NCI-H748 treated with DMSO at 0.1 percent for 48 hours (cell line): ENCODE results near the gene ZG16B.

Experiments used
- DNase-seq: peaks from one replicate; lab custom pipeline; 2025; lab: John Stamatoyannopoulos, UW

ZG16B gene

DNA sequence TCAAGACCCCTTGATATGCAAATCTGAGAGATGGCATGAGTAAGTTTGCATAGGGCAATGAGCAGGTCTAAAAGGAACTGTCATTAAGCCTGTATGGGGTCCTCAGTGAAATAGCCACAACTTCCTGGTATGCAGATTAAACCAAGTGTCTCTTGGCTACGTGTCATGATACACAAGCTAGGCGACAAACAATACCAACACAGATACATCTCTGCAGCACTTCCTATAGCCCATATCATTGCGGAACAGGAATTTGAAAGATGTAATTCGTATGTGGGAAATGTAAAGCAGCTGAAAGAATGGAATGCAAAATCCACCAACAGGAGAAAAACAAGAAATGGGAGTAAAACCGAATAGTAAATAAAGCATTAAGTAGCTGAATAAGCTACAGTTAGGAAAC lies 15.0 kb downstream of the ZG16B start:
- DNase-seq = no peak

DNA sequence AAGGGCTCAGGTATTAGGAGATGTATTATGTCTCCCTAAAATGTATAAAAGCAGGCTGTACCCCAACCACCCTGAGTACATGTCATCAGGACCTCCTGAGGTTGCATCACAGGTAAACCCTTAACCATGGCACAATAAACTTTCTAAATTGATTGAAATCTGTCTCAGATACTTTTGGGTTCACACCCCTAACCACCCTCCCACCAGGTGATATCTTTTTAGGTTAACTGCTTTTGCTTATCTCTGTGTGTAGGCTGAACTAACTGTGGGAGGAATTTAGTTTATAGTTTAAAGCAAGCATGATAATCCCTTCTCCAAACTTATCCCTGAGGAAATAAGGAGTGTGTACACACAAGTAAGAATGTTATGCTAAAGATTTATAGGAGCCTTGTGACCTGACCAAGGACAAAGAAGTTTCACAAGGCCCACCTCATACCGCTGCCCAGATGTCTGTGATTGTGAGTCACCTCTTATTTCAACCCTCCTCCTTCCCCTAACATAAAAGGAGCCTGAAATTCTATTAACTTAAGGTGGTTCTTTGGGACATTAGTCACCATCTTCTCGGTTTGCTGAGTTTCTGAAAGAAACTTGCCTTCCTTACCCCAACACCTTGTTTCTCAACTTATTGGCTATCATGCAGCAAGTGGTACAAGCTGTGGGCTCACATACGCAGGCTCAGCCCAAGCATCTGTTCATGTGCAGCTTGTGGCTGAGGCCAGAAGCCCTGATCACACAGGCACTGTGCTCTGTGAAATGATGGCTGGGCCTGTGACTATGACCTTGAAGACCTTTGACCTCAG lies 16.6 kb downstream of the ZG16B start:
- DNase-seq = no peak

DNA sequence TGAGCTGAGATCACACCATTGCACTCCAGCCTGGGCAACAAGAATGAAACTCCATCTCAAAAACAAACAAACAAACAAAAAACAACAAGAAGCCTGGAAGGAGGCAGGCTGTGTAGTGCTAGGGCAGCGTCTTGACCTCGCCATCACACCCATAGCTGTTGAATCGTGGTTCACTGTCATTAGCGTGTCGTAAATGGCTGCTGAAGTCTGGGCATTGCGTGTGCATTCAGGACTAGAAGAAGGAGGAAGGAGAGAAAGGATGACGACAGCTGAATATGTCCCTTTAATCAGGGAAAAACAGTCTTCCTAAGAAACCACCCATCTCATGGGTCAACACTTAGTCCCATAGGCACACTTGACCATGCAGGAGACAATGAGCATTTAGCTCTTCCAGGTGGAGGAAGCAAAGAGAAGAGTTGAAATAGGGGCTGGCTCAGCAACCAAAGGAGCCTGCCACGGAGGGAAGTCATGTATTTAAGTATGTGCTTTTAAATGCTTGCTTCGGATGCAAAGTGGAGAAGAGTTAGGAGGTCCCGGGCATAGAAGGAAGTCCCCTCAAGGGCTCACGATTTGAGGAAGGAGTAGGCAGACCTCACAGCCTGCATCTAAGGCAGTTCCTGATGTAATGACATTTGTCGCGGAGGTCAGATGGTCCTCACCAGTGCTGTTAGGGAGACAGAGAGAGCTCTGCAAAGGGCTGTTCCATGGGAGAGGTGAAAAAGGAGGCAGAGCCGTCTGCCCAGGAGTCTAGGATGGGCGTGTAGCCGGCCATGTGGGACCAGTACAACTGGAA lies 19.0 kb downstream of the ZG16B start:
- no peak for DNase-seq

- no peak for DNase-seq
Measured at GRCh38 chr16:2852003-2852730, 22.1 kb downstream of the ZG16B start.

DNA sequence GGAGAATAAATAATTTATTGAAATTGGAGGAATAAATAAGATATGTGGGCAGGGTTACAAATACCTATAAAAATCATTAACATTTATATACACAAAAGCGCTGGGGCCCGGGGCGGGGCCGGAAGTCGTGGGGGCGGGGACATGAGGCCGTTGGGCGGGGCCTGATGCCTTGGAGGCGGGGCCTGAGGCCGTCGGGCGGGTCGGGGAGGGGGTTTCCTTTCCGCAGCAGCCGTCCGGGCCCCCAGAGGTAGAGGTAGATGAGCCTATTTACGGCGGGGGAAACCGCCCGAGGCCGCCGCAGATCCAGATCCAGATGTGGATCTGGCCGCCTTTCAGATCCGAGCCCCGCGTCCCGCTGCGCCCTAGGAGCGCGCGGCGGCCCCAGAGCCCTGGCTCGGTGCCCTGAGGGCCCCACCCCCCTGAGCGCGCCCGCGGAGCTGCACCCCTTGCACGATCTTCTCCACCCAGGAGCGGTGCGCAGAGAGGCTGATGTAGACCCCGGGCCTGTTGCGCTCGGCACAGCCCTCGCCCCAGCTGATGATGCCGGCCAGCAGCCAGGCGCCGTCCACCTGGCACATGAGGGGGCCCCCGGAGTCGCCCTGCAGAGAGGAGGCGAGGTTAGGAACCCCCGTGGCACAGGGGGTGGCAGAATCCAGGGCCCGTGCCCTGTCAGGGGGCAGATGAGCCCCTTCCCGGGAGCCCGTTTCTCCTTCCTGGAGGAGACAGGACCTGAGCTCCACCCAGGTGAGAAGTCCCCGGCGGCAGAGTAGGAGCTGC lies 22.8 kb downstream of the ZG16B start:
- no peak for DNase-seq

GRCh38 chr16:2853531-2854073 lies 23.5 kb downstream of the ZG16B start:
- DNase-seq = no peak

DNA sequence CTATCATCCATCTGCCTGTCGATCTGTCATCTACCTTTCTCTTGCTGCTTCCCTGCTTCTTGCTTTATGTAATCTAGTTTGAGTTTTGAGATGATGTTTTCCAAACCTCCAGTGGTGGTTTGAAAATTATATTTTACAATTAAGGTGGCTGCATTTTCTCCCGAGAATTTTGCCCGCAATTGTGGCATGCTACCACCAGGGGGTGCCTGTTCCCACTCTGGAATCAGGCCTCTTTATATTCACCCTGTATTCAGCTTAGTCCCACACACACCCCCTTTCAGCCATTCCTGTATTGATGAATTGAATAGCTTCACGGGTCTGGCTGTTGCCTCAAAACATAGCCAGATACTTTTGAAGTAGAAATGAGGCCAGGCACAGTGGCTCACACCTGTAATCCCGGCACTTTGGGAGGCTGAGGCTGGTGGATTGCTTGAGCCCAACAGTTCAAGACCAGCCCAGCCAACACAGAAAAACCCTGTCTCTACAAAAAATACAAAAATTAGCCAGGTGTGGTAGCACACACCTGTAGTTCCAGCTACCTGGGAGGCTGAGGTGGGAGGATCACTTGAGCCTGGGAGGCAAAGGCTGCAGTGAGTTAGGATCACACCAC lies 24.7 kb downstream of the ZG16B start:
- DNase-seq = no peak

DNA sequence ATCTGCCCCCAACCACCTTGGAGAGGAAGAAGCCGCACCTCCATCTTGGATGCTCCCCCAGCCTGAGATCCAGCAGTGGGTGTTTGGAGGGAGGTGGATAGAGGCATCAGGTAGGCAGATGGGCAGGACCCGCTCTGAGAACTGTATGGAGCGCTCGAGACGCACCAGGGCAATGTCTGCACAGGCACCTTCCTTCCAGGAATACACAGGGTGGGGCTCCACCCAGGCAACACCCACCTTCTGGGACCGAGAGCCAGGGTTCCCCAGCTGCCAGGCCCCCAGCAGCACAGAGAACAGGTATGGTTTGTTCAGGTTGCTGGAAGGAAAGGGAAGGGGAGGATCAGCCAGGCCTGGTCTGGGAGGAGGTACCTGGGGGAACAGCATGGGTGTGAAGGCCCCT lies 25.4 kb downstream of the ZG16B start:
- no peak for DNase-seq

DNA sequence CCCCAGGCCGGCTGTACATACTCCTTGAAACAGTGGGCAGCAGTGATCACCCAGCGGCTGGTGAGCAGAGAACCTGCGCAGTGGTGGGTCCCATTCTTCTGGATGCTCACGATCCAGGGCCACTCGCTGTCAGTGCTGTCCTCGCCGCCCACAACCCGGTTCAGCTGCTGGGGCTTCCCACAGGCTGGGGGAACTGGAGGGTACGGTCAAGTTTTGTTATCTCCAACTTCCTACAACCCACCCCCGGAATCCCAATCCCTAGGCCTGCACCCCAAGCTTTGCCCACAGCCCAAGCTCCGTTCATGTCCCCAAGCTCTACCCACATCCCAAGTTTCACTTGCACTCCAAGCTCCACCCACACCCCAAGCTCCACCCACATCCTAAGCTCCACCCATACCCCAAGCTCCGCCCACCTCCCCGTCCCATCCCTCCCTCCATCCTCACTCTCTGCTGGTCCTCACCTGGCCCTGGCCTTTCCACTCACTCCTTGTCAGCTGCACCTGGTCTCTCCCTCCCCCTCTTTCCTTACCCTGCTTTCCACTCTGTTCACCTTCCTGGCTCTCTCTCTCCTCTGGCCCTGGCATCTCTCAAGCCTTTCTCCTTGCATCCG lies 26.1 kb downstream of the ZG16B start:
- no peak for DNase-seq

- no peak for DNase-seq
Measured at GRCh38 chr16:2856686-2857450, 26.8 kb downstream of the ZG16B start.

DNA sequence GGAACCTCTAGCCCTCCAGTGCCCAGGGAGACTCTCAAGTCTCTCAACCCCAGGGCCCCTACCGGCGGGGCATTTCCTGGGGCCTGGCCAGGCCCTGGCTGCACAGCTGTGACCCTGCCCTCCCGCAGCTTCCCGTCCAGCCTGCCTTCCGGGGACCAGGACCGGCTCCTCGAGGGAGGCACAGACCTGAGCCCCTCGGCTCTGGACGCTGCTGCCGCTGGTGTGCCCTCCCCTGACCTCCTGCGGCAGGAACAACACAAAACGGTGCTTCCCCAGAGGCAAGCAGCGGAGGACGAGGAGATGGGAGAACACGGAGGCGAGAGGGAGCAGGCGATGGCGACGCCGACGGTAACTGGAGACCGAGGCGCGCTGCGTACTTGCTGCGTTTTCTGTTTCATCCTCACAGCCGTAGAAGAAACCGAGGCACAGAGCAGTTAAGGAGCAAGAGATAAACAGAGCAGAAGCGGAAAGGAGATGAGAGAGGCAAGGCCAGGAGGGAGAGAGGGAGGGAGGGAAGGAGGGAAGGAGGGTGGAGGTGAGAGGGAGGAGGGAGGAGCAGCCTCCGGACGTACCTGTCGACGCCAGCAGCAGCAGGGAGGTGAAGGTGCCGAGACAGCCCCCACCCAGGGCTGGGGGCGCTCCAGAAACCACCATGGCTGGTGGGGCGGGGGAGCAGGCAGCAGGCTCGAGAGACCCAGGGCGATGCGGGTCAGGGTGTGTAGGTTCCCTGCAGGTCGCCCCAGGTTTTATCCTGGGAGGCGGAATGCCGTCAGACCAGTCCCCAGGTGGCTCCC lies 27.5 kb downstream of the ZG16B start, which contains the start of gene PRSS22:
Gene PRSS22, minus strand, starts transcription at position 720 of the 794 bp plus-strand sequence. Its CDS starts 66 bp downstream, at position 654.
- DNase-seq = no peak

DNA sequence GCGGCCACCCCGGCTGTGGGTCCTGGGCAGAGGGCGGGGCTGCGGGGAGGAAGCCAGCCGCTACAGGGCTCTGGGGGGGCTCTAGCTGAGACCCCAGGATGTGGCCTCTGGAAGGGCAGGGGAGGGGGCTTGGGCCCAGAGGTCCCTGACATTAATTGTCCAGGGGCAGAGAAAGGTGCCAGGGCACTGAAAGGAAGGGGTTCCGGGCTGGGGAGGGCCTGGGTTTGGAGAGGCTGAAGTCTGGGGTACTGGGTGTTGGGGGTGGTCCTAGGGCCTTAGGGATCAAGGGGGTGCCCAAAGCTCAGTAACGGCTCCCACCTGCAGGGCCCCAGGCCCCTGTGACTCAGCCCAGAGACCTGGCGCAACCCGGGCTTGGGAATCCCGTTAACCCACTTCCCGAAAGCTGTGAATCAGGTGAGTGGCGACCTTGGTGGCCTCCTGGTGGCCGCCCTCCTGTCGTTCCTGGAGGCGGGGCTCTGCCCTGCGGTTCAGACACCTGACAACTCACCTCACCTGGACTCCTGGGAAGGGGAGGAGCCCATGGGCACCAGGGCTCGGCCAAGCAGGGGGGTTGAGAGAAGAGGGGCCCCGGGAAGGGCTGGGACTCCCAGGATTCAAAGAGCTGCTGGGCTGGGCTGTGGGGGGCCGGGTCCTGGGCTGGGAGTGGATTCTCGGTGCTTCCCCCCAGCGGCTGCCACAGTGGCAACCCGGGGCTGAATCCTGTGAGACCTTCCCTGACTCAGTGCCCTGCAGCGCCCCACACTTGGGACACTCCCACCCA lies 28.3 kb downstream of the ZG16B start:
- no peak for DNase-seq

GRCh38 chr16:2859686-2860265 lies 29.7 kb downstream of the ZG16B start:
- DNase-seq = no peak

DNA sequence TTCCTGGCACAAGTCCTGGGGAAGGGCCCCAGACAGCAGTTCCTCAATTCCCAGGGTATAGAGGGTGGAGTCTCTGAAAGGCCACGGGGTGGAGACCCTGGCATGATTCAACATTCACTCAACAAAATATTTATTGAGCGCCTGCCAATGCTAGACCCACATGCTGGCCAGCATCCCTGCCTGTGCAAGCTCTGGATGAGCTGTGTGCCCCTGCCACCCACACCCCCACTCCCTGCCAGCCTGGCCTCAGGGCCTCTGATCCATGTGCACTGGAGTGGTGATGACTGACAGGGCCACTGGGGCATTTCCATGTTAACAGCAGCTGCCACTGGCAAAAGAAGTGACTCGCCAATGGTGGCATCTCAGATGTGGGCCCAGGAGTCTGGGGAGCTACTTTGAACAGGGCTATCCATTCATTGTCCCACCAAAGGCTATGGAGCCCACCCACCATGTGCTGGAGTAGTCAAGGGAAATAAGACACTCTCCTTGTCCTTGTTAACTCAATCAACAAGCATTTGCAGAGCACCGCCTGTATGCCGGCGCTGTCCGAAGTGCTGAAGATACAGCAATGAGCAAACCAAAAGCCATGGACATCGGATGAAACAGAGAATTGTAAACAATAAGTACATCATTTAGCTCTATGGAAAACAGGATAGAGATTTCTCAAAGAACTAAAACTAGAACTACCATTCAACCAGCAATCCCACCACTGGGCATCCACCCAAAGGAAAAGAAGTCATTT lies 30.9 kb downstream of the ZG16B start:
- DNase-seq = no peak

- no peak for DNase-seq
Measured at GRCh38 chr16:2865651-2866050, 35.5 kb downstream of the ZG16B start.

DNA sequence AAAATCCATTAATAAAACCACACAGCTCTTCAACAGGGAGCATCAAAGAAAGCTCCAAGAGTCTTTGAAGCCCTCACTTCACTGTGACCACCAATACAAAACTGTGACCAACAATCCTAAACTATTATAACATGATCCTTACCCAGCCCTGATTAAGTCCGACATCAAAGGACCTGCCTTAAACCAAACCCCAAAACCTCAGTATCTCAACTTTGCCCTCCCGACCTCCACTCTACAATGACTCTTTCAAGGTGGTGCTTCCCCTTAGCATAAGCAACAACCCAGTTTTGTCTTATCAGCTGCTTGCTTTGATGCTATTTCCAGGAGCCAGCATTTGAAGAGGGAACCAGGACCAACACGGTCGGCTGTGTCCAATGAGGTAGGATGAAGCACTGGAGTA lies 36.3 kb downstream of the ZG16B start:
- no peak for DNase-seq

DNA sequence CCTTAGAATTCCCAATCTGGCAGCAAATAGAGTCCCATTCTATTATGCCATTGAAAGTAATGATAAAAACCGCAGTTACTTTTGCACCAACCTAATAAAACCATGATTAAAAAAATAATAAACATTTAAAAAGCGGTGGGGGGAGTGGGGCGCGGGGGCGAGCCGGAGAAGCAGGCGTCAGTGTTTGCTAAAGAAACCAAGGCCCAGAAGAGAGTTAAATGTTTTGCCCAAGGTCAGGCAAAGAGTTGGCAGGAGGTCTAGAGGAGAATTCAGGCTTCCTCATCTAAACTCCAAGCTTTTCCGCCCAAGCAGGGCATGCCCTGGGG lies 37.5 kb downstream of the ZG16B start:
- no peak for DNase-seq
